HG03066 (cell line): Measurements from ENCODE around the gene TNFSF8.

Experiments
- ATAC-seq: cut with Tn5 transposase; IDR thresholded peaks from one replicate; pipeline ENCODE4 v1.9.1; 2021; ENCODE audit warnings: low read depth; ENCODE audit not compliant: unreplicated experiment

TNFSF8 gene

DNA sequence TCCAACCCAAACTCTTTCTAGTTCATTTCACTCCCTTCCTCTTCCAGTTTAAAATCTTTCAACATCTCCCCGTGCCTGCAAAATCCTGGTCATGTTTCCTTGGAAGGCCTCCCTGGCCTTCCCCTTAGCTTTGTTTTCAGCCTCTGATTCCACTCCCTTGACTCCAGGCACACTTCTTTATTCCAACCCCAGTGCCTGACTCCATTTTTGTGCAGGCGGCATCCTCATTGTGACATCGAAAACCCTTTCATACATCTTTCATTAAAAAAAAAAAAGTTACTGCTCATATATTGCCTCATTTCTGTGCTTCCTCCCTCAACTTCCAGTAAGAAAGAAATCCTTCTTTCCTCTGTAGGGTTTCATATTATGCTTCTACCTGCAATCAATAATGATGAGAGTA, 7.1 kb upstream of the TNFSF8 start:
- no peak for ATAC-seq

DNA sequence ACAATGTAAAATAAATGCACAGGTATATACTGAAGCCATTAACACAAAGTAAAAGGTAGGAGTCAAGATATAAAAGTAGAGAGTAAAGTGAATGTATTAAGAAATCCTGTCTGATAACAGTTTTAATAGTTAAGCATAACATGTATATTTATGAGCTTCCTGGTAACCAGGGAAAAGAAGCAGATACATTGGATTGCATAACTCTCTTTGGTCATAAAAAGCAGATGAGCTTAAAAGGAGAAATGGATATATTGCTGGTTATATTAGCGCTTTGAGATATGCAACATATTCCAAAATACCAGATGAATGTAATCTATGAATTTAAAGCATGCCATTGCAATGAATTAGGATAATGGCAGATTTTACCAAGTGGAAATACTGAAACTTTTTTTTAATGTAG, 6.2 kb upstream of the TNFSF8 start:
- ATAC-seq = no peak

DNA sequence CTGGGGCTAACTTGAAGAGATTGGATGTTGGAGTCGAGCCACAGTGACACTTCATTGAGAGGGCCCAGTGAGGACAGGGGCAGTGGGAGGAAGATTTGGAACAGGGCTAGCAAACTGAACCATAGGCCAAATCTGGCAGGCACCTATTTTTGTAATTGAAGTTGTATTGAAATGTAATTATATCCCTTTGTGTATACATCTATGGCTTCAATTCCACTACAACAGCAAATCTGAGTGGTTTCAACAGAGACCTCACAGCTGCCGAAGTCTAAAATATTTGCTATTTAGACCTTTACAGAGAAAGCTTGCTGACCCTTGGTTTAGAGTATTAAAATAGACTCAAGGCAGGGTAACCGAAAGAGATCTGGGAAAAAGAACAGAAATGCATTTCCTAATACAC, 4.7 kb upstream of the TNFSF8 start:
- no peak for ATAC-seq

DNA sequence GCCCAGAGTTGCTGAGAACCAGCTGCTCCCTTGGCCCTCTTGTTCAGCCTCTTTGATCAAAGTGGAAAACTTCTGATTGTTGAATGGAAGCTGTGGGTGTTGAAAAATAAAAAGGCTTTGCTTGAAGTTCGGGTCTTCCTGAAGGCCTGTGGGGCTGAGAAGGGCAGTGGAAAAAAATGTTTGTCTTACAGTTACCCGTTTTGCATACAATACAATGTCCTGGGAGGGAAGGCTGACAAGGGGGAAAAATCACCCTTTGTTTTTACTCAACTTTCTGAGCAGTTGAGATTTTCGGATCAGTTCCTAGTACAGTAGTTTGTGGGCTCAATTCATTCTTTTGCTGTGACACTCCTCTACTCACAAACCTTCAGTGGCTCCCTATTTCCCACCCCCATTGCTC, 2.1 kb upstream of the TNFSF8 start:
- no peak for ATAC-seq

DNA sequence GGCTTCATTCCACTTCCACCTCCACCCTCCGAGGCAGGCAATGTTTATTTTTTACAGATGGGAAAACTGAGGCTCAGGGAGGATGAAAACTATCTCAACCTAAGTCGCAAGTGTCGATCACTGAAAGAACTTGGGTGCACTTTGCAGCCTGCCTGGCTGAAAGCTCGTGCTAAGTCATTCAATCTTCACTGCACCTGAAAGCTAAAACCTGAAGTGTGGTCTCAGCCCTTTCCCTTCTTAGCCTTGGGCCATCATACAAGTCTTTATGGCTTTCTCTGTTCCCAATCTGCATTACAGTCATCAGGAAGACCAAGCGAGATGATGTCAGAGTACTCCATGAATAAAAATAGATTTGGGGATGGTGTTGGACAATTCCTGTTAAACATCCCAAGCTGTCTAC, 1.0 kb upstream of the TNFSF8 start:
- no peak for ATAC-seq

DNA sequence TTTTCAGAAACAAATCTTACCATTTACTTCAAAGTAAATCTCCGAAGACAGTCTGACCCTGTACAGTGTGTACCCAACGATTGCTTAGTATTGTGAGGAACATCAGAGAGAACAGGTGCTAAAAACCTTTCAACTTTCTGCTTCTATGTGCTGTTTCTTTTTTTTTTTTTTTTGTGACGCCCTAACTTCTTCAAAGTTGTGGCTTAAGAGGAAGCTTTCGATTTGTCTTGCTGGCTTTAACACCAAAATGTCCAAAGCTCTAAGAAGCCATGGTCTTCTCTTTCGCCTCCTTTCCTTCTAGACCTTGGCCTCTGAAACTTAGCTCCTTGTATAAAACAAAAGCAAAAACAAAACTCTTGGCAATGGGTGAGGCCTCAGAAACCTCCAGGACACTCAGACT, 1.2 kb downstream of the TNFSF8 start:
- ATAC-seq = no peak

DNA sequence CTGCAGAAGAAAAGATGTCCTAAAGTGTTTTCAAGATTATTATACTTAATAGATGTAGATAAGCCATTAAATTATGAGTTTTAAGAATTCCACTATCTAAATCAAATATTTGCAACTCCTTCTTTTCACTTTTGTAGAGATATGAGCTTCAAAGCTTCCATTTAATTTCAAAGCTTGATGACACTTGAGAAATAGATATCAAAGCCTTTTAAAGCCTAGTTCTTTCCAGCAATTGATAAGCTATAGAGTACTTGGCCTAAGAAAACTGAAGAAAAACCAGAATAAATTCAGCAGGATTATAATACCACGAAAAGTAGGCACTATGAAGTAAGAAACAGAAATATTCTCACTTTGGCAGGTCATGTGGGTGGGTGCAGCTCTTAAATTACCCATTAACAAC, 1.7 kb downstream of the TNFSF8 start:
- ATAC-seq = no peak

DNA sequence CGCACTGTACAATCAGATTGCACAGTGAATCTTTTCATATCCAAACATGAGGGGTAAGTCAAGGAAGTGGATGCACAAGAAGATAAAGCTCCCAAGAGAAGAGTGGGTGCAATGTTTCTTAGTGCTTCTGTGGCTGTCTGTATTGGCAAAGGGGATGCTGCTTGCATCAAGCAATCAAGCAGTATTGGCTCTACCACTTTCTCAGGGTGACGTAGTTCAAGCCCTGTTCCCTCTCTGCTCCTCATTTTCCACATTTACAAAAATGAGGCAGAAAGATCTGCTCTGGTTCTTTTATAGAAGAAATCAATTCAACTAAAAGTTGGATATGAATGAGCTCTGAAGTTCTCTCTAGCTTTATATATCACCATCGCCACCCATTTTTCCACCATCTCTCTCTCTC, 2.3 kb downstream of the TNFSF8 start:
- no peak for ATAC-seq

DNA sequence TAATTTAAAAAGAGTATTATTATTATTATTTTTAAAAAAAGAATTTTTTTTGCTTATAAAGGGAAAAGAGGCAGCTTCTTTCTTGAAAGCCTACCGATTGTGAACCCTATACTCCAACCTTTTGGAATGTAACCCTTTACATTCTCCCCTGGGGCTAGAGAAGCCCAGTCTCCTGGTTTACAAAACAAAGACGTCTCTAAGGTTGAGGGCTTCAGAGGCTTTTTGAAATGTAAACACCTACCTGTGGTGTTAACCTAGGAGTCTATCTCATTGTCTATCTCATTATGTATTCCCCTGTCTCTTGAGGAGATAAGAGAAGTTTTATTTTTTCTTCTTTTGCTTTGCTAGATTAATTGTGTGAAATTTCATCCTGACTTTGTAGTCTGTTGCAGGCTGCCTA, 4.7 kb downstream of the TNFSF8 start:
- ATAC-seq = no peak

DNA sequence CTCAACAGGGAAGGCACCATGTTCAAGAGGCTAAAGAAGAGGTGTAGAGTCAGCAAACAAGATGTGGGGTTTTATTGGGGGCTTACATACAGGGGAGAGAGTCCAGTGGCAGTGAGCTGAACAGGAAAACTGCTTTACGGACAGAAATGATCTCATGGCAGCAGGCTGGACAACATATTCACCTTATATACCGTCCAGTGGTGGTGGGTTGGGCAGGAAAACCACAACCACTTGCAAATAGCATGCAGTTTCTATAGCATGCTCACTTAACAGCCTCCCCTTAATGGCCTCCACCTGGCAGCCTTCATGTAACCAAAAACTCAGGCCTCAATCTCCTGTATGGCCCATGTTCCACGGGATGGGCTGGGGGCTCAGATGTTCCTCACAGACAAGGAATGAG, 5.4 kb downstream of the TNFSF8 start:
- no peak for ATAC-seq

DNA sequence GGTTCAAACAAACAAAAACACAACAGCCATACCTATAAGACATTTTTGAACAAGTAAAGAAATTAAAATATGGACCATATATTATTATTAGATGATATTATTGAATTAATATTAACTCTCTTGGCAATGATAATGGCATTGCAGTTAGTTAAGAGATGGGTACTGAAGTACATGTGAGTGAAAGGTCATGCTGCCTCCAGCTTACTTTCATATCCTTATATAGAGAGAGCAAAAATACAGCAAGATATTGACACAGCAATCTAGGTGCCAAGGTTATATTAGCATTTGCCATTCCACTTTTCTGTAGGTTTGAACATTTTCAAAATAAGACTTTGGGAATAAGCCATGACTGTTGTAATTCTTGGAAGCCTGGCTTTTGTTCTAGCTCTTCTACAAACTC, 6.1 kb downstream of the TNFSF8 start:
- ATAC-seq = no peak

DNA sequence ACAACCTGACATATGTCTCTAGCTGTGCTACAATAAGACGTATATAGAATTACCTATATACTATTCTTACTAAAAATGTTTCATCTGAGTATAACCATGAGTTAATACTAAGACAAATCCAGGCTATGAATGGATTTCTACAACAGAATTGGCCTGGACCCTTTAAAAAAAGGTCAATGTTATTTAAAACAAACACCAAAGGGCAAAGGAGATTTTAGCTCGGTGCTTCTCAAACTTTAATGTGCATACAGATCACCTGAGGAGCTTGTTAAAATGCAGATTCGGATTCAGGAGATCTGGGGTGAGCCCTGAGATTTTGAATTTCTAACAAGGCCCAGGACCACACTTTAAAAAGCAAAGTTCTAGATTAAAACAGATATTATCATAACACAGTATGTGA, 6.5 kb downstream of the TNFSF8 start:
- no peak for ATAC-seq

DNA sequence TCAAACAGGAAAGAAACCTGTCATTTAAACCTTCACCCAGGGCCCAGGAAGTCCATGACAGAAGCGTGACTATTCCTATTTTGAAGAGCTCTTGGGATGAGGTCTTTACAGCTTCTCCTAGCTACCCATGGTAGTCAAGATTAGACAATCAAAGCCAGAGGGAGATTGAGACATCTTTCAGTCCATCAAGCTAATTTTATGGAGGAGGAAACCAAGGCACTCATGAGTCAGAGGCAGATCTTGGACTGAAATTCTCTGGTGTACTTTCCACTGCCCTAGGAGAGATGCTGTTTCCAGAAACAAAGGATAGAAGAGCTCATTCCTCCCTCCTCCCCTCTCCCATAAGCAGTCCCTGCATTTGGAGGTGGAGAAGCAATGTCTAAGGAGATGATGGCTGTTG, 9.2 kb downstream of the TNFSF8 start:
- no peak for ATAC-seq

DNA sequence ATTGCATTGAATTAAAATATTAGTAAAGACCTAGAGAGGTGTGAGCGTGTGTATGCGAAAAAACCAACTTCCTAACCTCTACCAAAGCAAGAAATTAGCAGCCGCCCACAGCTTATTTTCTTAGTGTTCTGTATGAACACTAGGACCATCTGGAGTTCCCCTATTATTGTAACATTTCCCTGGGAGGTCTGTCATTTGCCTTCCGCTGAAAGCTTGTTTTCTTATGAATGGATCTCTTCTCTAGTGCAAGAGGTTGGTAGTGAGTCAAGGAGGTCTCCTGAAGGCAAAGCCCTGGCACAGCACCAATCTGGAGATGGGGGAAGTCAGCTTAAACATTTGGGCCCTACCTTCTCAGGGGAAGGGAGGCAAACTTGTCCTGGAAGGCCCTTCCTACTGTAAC, 10.8 kb downstream of the TNFSF8 start:
- no peak for ATAC-seq

DNA sequence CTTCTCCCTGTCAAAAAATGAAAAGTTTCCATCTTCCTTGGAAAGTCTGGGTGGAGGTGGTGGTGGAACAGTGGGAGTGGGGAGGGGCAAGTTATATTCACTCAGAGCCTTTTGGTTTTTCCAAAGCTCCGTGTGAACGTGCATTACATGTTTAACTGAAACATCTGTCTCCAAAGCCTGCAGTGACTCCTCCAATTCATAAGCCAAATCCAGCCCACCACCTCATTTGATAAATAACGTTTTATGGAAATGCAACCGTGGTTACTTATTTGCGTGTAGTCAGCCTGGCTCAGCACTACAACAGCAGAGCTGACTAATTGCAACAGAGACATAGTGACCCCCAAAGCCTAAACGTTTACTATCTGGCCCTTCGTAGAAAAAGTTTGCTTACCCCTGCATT, 13.9 kb downstream of the TNFSF8 start:
- no peak for ATAC-seq

DNA sequence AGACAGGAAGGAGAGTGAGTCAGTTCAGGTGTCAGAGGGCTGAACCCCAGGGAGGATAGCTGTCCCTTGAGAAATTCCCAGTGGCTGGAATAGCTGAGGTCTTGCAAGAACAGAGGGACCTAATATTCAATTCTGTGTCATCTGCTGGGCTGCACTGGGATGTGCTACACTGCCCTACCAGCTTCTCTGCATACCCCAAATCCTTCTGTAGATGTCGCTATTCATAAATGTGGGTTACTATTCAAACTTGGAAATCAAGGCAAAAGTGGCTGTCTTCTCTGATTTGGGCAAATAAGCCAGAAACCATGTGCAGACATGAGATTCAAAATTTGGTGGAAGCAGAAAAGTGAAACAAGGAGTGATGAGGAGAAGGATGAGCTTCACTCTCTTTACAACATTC, 16.3 kb downstream of the TNFSF8 start:
- ATAC-seq = no peak

DNA sequence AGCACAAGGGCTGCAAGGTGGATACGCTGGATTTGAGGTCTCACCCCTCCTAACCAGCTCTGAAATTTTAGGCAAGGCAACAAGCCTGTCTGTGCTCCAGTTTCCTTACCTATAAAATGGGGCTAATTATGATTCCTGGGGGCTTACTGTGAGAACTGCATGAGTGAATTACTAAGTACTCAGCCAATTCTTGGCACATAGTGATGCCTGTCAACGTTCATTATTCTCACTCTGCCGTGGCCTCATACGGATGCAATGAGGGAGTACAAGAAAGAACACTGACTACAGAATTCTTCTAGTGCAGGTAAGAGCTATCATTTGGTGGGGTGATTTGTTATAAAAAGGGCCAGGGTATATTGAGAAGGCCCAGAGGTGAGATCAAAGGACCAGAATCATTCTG, 16.7 kb downstream of the TNFSF8 start:
- ATAC-seq = no peak

DNA sequence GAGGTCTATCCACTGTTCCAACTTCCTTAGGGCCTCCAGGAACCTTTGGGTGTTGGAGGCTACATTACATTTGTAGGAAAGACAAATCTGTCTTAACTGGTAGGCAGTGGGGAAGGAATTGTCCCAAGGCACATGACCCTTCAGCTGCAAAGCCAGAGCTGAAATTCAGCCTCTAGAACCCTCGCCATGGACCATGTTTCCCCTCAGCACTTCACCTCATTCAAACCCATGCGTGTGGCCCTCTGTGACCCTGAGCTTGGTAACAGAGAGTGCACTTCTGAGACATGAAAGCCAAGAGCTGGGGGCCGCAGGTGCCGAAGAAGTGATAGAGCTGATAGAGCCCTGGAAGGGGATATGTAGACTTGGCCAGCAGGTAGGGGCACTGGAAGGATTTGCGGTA, 17.2 kb downstream of the TNFSF8 start:
- ATAC-seq = no peak

DNA sequence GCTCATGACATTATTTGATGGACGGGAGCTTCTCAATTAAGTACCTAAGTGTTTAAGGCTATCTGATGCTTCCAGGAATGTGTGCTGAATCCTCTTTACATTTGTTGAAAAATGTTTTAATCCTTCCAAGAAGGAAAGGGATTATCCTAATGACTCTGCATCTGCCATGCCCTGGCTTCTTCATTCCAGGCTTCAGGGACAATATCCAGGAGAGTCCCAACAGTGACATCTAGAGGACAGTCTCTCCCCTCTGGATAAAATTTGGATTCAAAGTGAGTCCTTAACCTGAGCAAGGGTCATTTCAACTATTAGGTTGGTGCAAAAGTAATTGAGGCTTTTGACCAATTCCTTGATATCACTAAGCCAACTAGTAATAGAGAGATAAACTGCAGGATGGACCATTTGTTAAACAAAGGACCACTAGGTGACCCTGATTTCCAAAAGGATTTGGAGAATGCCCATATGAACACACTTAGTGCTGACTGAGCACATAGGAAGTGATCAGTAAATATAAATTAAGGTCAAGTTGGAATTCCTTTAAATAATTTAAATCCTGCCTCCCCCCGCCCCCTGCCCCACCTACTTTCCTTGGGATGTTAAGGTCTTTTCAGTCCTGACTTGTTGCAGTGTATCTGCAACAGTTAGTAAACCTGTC, 19.1 kb downstream of the TNFSF8 start:
- ATAC-seq = no peak

DNA sequence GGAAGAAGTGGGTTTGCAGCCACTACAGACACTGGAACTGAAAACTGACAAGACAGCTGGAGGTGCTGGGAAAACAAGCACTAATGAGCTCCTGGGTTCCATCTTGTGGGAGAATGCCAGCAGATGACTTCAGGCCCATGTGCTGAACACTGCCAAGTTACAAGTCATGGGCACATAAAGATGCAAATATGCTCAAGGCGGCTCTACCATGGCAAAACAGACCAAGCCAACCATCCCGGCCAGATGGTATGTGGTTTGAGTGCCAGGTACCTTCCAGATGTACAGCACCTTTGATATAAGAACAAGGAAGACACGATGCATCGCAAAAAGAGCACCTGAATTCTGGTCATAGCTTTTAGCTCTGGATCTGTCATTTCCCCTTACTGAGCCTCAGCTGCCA, 19.9 kb downstream of the TNFSF8 start:
- ATAC-seq = no peak

DNA sequence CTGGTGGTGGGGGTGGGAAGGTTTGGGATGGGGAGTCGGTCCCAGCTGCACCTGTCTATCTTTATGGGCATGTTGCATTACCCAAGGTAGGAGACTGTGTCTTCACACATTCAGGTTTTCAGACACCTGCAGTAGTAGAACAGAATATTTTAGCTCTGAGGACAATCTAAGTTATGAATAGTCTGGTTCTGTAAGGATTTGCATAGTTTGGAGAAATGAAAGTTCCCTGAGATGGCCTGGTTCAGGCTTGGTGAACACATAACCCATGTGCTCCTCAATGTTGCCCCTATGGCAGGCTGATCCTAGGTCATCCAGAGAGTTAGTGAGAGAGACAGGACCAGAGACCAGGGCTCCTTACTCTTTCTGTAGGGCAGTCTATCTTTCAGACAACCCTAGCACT, 20.7 kb downstream of the TNFSF8 start:
- no peak for ATAC-seq

DNA sequence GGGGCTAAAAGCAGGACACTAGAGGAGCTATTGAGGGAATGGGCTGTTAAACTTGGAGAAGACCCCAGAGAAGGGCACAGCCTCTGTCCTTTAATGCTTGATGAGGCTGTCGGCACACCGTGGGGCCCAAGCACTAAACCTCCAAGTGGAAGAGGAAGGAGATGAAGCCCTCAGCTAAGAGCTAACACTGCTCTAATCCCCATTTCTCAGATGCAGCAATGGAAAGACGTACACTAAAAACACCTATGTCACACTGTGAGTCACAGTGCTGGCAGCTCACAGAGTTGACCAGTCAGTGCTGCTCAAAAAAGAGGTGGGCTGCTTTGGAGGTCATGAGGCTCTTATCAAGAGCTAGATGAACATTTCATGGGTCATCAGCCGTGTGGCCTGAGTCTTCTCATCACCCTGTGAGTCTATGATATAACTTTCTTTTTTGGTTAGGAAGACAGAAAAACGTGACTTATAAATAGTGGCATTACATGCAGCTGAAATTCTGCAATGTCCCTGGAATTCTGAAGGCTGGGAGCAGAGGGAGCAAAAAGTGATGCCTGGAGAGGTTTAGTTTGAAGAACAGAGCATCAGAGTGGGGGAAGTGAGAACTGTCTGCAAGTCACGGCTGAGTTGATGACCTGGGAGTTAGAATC, 21.5 kb downstream of the TNFSF8 start:
- no peak for ATAC-seq

DNA sequence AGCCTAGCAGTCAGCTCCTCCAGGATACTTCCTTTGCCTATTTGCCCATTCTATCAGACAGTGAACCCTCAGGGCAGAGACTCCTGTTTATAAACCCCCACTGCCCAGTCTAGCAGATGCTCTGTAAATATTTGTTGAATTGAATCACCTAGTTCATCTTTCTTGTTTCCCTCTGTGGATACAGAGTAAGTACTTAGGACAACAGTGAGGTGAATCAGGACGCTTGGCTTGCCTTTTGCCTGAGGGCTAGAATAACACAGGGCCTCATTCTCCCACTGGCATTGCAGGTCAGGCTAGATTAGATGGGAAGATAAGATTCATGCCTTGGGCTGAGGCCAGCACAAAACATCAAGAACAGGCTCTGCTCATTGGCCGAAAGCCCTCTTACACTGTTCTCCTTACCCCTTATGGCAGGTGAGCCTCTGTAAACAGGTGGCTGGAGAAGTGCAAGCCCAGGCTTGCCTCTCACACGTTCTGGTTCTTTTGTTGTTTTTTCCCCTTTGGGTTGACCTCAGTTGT, 22.2 kb downstream of the TNFSF8 start:
- no peak for ATAC-seq
